ENCODE measurements around the gene MYO7A.

The MYO7A gene

DNA sequence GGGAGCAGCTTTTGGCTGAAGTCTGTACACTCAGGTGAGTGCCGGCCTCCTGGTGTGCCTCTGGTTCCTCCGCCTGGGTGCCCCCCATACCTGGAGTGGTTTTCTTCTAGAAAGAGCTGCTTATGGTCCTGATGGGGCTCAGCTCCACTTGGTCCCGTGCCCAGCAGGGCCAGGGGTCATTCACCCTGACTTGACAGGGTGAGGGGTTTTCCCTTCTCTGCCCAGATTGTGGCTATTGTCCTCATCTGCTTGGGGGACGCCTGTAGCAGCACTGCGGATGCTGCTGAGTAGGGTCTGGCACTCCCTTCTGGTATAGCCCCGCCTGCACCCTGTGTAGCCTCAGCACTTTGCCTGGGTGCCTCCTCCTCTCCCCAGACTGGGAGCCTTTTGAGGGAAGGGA lies 17.2 kb upstream of the MYO7A start:
- no peak overlapping the region for H3K4me2 ChIP-seq (ENCODE audit: low read depth, low read length, poor library complexity, severe bottlenecking)
- H3K9me3 ChIP-seq (ENCODE audit: insufficient read depth, low read depth, low read length), result no peaks in the 10 kb centered on the region
- no peaks in the 10 kb centered on the region for H3F3A ChIP-seq (ENCODE audit: low read depth)
- peaks cover 9% of the 10 kb centered on the region for H3K4me1 ChIP-seq (ENCODE audit: insufficient read depth, low read length, poor library complexity, severe bottlenecking)
- H3K36me3 ChIP-seq (ENCODE audit: insufficient read depth, low read length), result no peaks in the 10 kb centered on the region
- no peak overlapping the region for H2AFZ ChIP-seq (ENCODE audit: low read length)
- TF ChIP-seq EZH2phosphoT487 (IDR thresholded peaks at IDR 0.05; ENCODE audit: borderline replicate concordance) (no peak), CTCF (conservative IDR thresholded peaks at IDR 0.05; ENCODE audit: low read length) (no peak)
- H3K9ac ChIP-seq (ENCODE audit: low read depth, low read length, poor library complexity, severe bottlenecking), result no peak overlapping the region
- H3K79me2 ChIP-seq (ENCODE audit: insufficient read depth, low read length), result no peaks in the 10 kb centered on the region
- no peaks in the 10 kb centered on the region for H4K20me1 ChIP-seq (ENCODE audit: insufficient read depth, low read length, poor library complexity, severe bottlenecking)
- H3K27me3 ChIP-seq (ENCODE audit: insufficient read depth, low read length, poor library complexity, severe bottlenecking), result no peaks in the 10 kb centered on the region
- no peaks in the 10 kb centered on the region for H3K9me2 ChIP-seq (replicated peaks; ENCODE audit: low read depth, low read length)
- H3K4me3 ChIP-seq (ENCODE audit: low read length, poor library complexity, severe bottlenecking), result no peak overlapping the region

DNA sequence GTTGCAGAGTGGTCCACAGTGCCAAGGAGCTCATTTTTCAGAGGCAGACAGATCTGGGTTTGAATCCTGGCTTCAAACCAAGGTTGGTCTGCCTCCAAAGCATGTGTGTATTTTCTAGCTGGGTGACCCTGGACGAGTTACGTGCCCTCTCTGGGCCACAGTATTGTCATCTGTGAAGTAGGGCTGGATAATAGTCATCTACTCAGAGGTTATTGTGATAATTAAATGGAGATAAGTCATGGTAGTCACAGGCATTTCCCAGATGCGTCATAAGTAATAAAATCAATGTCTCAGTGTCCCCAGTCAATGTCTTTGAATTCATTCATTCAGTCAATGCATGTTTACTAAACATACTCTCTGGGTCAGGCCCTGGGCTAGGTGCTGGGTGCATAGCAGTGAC lies 16.8 kb upstream of the MYO7A start:
- H3F3A ChIP-seq (ENCODE audit: low read depth), result no peaks in the 10 kb centered on the region
- no peak overlapping the region for H3K9ac ChIP-seq (ENCODE audit: low read depth, low read length, poor library complexity, severe bottlenecking)
- H2AFZ ChIP-seq (ENCODE audit: low read length), result no peak overlapping the region
- no peak overlapping the region for H3K4me2 ChIP-seq (ENCODE audit: low read depth, low read length, poor library complexity, severe bottlenecking)
- H3K4me1 ChIP-seq (ENCODE audit: insufficient read depth, low read length, poor library complexity, severe bottlenecking), result peaks cover 9% of the 10 kb centered on the region
- TF ChIP-seq CTCF (conservative IDR thresholded peaks at IDR 0.05; ENCODE audit: low read length) (no peak), EZH2phosphoT487 (IDR thresholded peaks at IDR 0.05; ENCODE audit: borderline replicate concordance) (no peak)
- H3K27me3 ChIP-seq (ENCODE audit: insufficient read depth, low read length, poor library complexity, severe bottlenecking), result no peaks in the 10 kb centered on the region
- H3K9me2 ChIP-seq (replicated peaks; ENCODE audit: low read depth, low read length), result no peaks in the 10 kb centered on the region
- no peaks in the 10 kb centered on the region for H4K20me1 ChIP-seq (ENCODE audit: insufficient read depth, low read length, poor library complexity, severe bottlenecking)
- no peak overlapping the region for H3K4me3 ChIP-seq (ENCODE audit: low read length, poor library complexity, severe bottlenecking)
- H3K9me3 ChIP-seq (ENCODE audit: insufficient read depth, low read depth, low read length), result no peaks in the 10 kb centered on the region
- H3K79me2 ChIP-seq (ENCODE audit: insufficient read depth, low read length), result no peaks in the 10 kb centered on the region
- H3K36me3 ChIP-seq (ENCODE audit: insufficient read depth, low read length), result no peaks in the 10 kb centered on the region

- Histone ChIP-seq H3F3A (ENCODE audit: low read depth) (no peaks in the 10 kb centered on the region), H4K20me1 (ENCODE audit: insufficient read depth, low read length, poor library complexity, severe bottlenecking) (no peaks in the 10 kb centered on the region), H2AFZ (ENCODE audit: low read length) (no peak overlapping the region), H3K9me3 (ENCODE audit: insufficient read depth, low read depth, low read length) (no peaks in the 10 kb centered on the region), H3K9me2 (replicated peaks; ENCODE audit: low read depth, low read length) (no peaks in the 10 kb centered on the region), H3K4me3 (ENCODE audit: low read length, poor library complexity, severe bottlenecking) (no peak overlapping the region), H3K9ac (ENCODE audit: low read depth, low read length, poor library complexity, severe bottlenecking) (no peak overlapping the region), H3K36me3 (ENCODE audit: insufficient read depth, low read length) (no peaks in the 10 kb centered on the region), H3K79me2 (ENCODE audit: insufficient read depth, low read length) (no peaks in the 10 kb centered on the region), H3K4me1 (ENCODE audit: insufficient read depth, low read length, poor library complexity, severe bottlenecking) (peaks cover 9% of the 10 kb centered on the region), H3K4me2 (ENCODE audit: low read depth, low read length, poor library complexity, severe bottlenecking) (no peak overlapping the region), H3K27me3 (ENCODE audit: insufficient read depth, low read length, poor library complexity, severe bottlenecking) (no peaks in the 10 kb centered on the region)
- no peak for TF ChIP-seq CTCF (conservative IDR thresholded peaks at IDR 0.05; ENCODE audit: low read length)
- no peak for TF ChIP-seq EZH2phosphoT487 (IDR thresholded peaks at IDR 0.05; ENCODE audit: borderline replicate concordance)
Observed at GRCh38 chr11:77111946-77112345, 16.1 kb upstream of the MYO7A start.

Data from Loucy (cell line).